ENCODE results near the gene CTSE. TPM values are rescaled to one million over a fixed set of nuclear protein-coding genes. Genes with fewer than 3 reads are reported as not detected.

Gene CTSE
- total RNA-seq, 4 donors from 2014 or later = not detected

GRCh38 chr1:206050655-206051235 is 27.1 kb upstream of the CTSE start:
- TF ChIP-seq, protein P1, sequence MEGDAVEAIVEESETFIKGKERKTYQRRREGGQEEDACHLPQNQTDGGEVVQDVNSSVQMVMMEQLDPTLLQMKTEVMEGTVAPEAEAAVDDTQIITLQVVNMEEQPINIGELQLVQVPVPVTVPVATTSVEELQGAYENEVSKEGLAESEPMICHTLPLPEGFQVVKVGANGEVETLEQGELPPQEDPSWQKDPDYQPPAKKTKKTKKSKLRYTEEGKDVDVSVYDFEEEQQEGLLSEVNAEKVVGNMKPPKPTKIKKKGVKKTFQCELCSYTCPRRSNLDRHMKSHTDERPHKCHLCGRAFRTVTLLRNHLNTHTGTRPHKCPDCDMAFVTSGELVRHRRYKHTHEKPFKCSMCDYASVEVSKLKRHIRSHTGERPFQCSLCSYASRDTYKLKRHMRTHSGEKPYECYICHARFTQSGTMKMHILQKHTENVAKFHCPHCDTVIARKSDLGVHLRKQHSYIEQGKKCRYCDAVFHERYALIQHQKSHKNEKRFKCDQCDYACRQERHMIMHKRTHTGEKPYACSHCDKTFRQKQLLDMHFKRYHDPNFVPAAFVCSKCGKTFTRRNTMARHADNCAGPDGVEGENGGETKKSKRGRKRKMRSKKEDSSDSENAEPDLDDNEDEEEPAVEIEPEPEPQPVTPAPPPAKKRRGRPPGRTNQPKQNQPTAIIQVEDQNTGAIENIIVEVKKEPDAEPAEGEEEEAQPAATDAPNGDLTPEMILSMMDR (IDR thresholded peaks at IDR 0.05) = no peak
- DNase-seq (ENCODE audit: low spot score) = no peak
- no peak for ATAC-seq (ENCODE audit: low FRiP score)

DNA sequence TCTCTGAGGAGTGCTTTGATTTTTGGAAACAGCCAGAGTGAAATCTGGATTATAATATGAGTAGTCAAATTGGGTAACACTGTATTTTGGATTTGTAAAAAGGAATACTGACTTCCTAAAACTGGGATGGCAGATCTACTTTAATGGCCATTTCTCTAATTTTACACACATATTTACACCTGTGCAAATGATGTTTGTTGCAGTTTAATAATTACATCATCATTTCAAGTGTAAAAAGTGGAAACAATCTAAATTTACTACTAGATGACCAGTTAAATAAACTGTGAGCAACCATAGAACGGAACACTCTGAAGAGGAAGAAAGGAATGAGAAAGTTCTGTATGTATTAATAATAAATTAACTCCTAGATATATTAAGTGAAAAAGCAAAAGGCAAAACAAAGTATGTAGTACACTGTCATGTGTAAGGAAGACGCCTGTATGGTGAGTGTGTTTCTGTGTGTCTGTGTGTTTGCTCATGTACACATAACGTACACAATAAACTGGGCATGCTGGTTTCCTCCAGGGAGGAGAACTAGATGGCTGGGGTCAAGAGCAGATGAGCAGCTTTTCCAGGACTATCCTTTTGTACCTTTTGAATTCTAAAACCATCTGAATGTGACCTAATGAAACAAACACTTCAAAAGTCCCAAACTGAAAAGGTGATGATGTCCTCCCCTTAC is 26.4 kb upstream of the CTSE start:
- ATAC-seq (ENCODE audit: low FRiP score) = no peak
- TF ChIP-seq, protein P1 (IDR thresholded peaks at IDR 0.05) = no peak
- DNase-seq (ENCODE audit: low spot score) = no peak

DNA sequence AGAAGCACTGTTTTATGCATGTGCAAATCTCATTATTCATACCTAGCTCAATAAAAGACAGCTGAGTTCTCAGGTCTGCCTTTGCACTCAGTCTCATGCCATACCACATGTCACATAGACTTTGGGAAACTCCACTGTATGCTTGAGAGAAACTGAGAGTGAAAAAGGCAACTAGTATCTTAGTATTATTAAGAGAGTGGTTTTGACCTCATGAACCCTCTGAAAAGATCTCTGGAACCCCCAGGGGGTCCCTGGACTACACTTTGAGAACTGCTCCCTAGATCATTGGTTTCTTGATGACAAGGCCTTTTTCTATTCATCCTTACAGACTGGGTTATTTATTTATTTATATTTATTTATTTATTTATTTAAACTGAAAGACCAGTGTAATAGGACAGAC is 25.6 kb upstream of the CTSE start:
- TF ChIP-seq, protein P1 (IDR thresholded peaks at IDR 0.05) = no peak
- DNase-seq (ENCODE audit: low spot score) (no peak), ATAC-seq (ENCODE audit: low FRiP score) (no peak)

GRCh38 chr1:206048582-206048981 is 24.9 kb upstream of the CTSE start:
- DNase-seq (ENCODE audit: low spot score) (no peak), ATAC-seq (ENCODE audit: low FRiP score) (no peak)
- TF ChIP-seq, protein P1 (IDR thresholded peaks at IDR 0.05) = no peak

GRCh38 chr1:206047271-206047670 is 23.6 kb upstream of the CTSE start:
- no peak for ATAC-seq (ENCODE audit: low FRiP score)
- DNase-seq (ENCODE audit: low spot score) = no peak
- TF ChIP-seq, protein P1 (IDR thresholded peaks at IDR 0.05) = no peak

GRCh38 chr1:206041640-206042039 is 17.9 kb upstream of the CTSE start:
- TF ChIP-seq, protein P1 (IDR thresholded peaks at IDR 0.05) = no peak
- no peak for DNase-seq (ENCODE audit: low spot score)
- ATAC-seq (ENCODE audit: low FRiP score) = no peak

DNA sequence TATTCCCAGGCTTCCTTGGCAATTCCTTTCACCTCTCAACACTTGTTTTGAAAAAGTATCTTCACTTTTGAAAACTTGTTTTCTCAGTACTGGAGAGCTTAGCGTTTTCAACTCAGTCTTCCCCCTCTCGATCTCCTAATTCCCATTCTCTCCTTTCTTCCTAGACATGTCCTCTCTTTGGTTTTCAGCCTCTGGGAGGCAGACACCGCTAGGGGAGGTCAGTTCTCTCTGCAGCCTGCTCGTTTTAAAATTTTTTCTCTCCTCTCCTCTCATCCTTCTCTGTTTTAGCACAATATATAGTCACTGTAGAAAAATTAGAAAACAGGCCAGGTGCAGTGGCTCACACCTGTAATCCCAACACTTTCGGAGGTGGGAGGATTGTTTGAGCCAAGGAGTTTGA is 16.6 kb upstream of the CTSE start:
- ATAC-seq (ENCODE audit: low FRiP score) (no peak), DNase-seq (ENCODE audit: low spot score) (no peak)
- TF ChIP-seq, protein P1 (IDR thresholded peaks at IDR 0.05) = no peak
